Measurements from ENCODE around the gene MEGF11. TPM values are rescaled to one million over a fixed set of nuclear protein-coding genes. Genes with fewer than 3 reads are reported as not detected.

The MEGF11 gene
- total RNA-seq, 1 experiment from 2014 or later = 0.09 TPM

GRCh38 chr15:66163553-66163952 is 90.0 kb downstream of the MEGF11 start:
- no TSS peak for BruUV-seq (replicated peaks)
- Mint-ChIP-seq H3K27me3 (ENCODE audit: insufficient read depth, unreplicated experiment) (peaks cover 12% of the 10 kb centered on the region), H3K4me1 (ENCODE audit: insufficient read depth, unreplicated experiment) (no peaks in the 10 kb centered on the region), H3K9me3 (ENCODE audit: unreplicated experiment) (no peaks in the 10 kb centered on the region), H3K4me3 (ENCODE audit: unreplicated experiment) (no peak overlapping the region), H3K36me3 (ENCODE audit: insufficient read depth, unreplicated experiment) (no peaks in the 10 kb centered on the region), H3K27ac (ENCODE audit: low read depth, unreplicated experiment) (no peak overlapping the region)
- no peak for TF ChIP-seq CTCF (IDR thresholded peaks at IDR 0.05; ENCODE audit: unreplicated experiment)
- POLR2A ChIA-PET = interaction anchor here (1.0 kb wide), 1 partner anchor 52 kb away, joined by 5 read pairs; no protein-coding TSS in a partner anchor
- no peak for DNase-seq (ENCODE audit: unreplicated experiment)
- intact Hi-C loops (cut with micrococcal nuclease) = no loop called here
- CTCF ChIA-PET = no interaction called here

DNA sequence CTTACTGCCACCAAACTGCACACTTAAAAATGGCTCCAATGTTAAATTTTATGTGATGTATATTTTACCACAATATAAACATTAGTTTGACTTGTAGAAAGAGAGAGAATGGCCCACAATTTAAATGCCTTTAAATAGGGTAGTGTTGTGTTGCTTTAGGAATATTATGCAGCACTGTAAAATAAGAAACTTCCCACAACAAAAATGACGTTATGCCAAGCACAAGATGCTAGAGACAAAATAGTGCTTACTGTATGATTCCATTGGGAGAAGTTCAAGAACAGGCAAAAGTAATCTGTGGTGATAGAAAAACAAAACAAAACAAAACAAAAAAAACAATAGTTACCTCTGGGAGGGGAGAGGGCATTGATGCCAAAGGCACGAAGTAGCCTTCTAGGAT is 91.3 kb downstream of the MEGF11 start:
- Mint-ChIP-seq H3K9me3 (ENCODE audit: unreplicated experiment) (no peaks in the 10 kb centered on the region), H3K4me1 (ENCODE audit: insufficient read depth, unreplicated experiment) (no peaks in the 10 kb centered on the region), H3K27ac (ENCODE audit: low read depth, unreplicated experiment) (no peak overlapping the region), H3K27me3 (ENCODE audit: insufficient read depth, unreplicated experiment) (peaks cover 18% of the 10 kb centered on the region), H3K4me3 (ENCODE audit: unreplicated experiment) (no peak overlapping the region), H3K36me3 (ENCODE audit: insufficient read depth, unreplicated experiment) (no peaks in the 10 kb centered on the region)
- BruUV-seq (replicated peaks) = no TSS peak
- intact Hi-C loops (cut with micrococcal nuclease) = no loop called here
- CTCF ChIA-PET = interaction anchor here (0.6 kb wide), 1 partner anchor 46 kb away, joined by 3 read pairs; no protein-coding TSS in a partner anchor
- TF ChIP-seq CTCF (IDR thresholded peaks at IDR 0.05; ENCODE audit: unreplicated experiment) = no peak
- POLR2A ChIA-PET = no interaction called here
- no peak for DNase-seq (ENCODE audit: unreplicated experiment)

- CTCF ChIA-PET = interaction anchor here (0.6 kb wide), 1 partner anchor 45 kb away, joined by 3 read pairs; no protein-coding TSS in a partner anchor
- intact Hi-C loops (cut with micrococcal nuclease) = no loop called here
- POLR2A ChIA-PET = interaction anchor here (0.7 kb wide), 1 partner anchor 453 kb away, joined by 3 read pairs; no protein-coding TSS in a partner anchor
- Mint-ChIP-seq H3K4me3 (ENCODE audit: unreplicated experiment) (no peak overlapping the region), H3K27ac (ENCODE audit: low read depth, unreplicated experiment) (no peak overlapping the region), H3K27me3 (ENCODE audit: insufficient read depth, unreplicated experiment) (peaks cover 24% of the 10 kb centered on the region), H3K36me3 (ENCODE audit: insufficient read depth, unreplicated experiment) (no peaks in the 10 kb centered on the region), H3K4me1 (ENCODE audit: insufficient read depth, unreplicated experiment) (no peaks in the 10 kb centered on the region), H3K9me3 (ENCODE audit: unreplicated experiment) (no peaks in the 10 kb centered on the region)
- DNase-seq (ENCODE audit: unreplicated experiment) = no peak
- BruUV-seq (replicated peaks) = no TSS peak
- no peak for TF ChIP-seq CTCF (IDR thresholded peaks at IDR 0.05; ENCODE audit: unreplicated experiment)
Observed at GRCh38 chr15:66161575-66162118, 91.9 kb downstream of the MEGF11 start.

DNA sequence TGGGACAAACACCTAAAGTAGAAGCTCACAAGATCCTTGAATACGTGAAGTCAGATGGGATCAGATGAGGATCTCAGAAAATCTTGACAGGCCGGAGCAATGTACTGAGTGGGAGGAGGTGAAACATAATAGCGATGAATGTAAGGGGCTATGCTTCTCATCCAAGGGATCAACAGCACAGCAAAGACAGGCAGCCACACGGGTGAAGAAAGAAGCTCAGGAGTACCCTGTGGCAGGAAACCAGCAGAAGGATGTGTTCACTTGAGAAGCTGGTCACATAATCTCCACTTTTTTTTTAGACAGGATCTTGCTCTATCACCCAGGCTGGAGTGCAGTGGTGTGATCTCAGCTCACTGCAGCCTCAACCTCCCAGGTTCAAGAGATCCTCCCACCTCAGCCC is 92.4 kb downstream of the MEGF11 start:
- no peaks in the 10 kb centered on the region for H3K36me3 Mint-ChIP-seq (ENCODE audit: insufficient read depth, unreplicated experiment)
- no peak overlapping the region for H3K27ac Mint-ChIP-seq (ENCODE audit: low read depth, unreplicated experiment)
- POLR2A ChIA-PET = interaction anchor here (0.7 kb wide), 1 partner anchor 452 kb away, joined by 3 read pairs; no protein-coding TSS in a partner anchor
- H3K9me3 Mint-ChIP-seq (ENCODE audit: unreplicated experiment) = no peaks in the 10 kb centered on the region
- TF ChIP-seq CTCF (IDR thresholded peaks at IDR 0.05; ENCODE audit: unreplicated experiment) = no peak
- H3K4me1 Mint-ChIP-seq (ENCODE audit: insufficient read depth, unreplicated experiment) = no peaks in the 10 kb centered on the region
- no peak for DNase-seq (ENCODE audit: unreplicated experiment)
- H3K27me3 Mint-ChIP-seq (ENCODE audit: insufficient read depth, unreplicated experiment) = peaks cover 29% of the 10 kb centered on the region
- CTCF ChIA-PET = no interaction called here
- H3K4me3 Mint-ChIP-seq (ENCODE audit: unreplicated experiment) = no peak overlapping the region
- no TSS peak for BruUV-seq (replicated peaks)
- intact Hi-C loops (cut with micrococcal nuclease) = no loop called here
